Activated CD4-positive, CD25-positive, alpha-beta regulatory T cell treated with anti-CD3 and anti-CD28 coated beads, Interleukin-2, amount 50 U/mL, for 72 hours (primary cell): ENCODE measurements around the gene C12orf57.

Experiments
- DNase-seq: peaks from one replicate; pipeline ENCODE4 v3.0.0; 2021

C12orf57 gene

GRCh38 chr12:6966351-6966750 is 22.5 kb downstream of the C12orf57 start:
- DNase-seq = no peak

DNA sequence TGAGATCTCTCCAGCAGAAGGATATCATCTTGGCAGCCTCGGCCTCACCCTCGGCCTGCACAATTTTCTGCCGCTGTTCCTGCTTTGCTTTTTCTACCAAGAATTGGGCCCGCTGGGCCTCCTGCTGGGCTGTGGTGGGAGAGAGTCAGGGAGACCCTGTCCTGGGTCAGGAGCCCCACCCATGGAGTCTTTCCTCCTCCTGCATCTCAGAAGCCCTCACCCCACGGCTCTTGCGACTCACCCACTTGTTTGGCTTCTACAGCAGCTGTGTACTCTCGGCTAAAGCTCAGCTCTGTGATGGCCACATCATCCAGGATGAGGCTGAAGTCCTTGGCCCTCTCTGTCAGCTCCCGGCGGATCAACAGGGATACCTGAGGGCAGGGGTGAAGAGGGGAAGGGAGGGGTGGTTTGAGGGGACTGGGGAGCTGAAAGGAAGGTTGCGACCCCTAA is 23.9 kb downstream of the C12orf57 start:
- no peak for DNase-seq

- DNase-seq = no peak
Measured at GRCh38 chr12:6968426-6968825, 24.6 kb downstream of the C12orf57 start.

GRCh38 chr12:6970096-6970527 is 26.3 kb downstream of the C12orf57 start:
- DNase-seq = no peak

GRCh38 chr12:6974180-6974579 is 30.4 kb downstream of the C12orf57 start:
- no peak for DNase-seq

- no peak for DNase-seq
Measured at GRCh38 chr12:6975297-6976032, 31.6 kb downstream of the C12orf57 start.

- DNase-seq = no peak
Measured at GRCh38 chr12:6977653-6978052, 33.8 kb downstream of the C12orf57 start.

DNA sequence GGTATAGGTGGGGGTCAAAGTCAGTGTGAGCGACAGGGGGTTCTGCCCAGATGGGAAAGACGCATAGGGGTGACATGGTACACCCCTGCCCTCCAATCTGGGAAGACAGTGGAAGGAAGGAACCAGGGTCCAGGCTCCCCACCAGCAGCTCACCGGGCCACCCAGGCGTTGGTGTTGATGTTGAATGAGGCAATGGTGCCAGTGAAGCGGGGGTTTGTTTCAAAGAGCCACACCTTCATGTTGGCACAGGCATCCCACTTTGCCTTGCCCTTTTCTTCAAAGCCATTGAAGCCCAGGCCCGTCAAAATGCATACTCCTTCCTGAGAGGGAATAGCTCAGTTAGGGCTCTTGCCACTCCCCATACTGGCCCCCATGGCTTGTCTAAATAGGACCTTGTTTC is 34.4 kb downstream of the C12orf57 start:
- no peak for DNase-seq

GRCh38 chr12:6978611-6979011 is 34.8 kb downstream of the C12orf57 start:
- no peak for DNase-seq

DNA sequence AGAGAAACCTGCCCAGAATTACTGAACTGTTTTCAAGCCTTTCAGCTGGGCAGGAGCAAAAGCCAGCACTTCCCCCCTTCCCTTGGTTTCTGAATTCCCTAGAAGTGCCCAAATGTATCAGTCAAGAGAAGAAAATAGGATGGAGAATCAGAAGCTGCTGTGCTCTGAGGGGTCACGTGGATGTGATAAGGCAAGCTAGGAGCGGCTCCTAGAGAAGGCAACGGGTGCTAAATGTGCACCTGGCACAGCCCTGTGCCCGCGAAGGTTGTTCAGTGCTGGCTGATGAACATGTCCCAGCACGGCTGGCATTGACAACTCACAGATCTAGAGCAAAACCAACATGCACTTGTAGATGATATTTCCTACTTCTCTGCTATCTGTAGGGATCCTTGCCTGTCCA is 35.2 kb downstream of the C12orf57 start:
- DNase-seq = no peak

GRCh38 chr12:6979453-6979852 is 35.6 kb downstream of the C12orf57 start:
- no peak for DNase-seq

GRCh38 chr12:6980075-6980474 is 36.3 kb downstream of the C12orf57 start:
- no peak for DNase-seq

DNA sequence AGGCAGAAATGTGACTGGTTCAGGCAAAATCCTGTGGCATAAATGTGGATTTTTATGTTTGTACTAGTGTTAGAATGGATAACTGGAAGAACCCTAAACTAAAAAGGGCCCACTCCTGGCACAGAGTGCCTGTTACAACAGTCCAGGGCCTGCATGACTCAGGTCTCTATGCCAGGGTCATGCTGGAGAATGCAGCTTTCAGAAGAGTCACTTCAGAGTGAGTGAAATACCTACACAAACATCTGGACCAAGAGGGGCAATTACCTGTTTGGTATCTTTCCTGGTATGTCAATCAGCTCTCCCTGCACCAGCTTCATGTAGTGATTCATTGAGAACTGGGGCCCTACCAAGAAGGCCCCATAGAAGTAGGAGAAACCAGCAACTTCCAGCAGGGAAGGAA is 36.9 kb downstream of the C12orf57 start:
- DNase-seq = no peak

- no peak for DNase-seq
Measured at GRCh38 chr12:6981152-6982052, 37.6 kb downstream of the C12orf57 start.

DNA sequence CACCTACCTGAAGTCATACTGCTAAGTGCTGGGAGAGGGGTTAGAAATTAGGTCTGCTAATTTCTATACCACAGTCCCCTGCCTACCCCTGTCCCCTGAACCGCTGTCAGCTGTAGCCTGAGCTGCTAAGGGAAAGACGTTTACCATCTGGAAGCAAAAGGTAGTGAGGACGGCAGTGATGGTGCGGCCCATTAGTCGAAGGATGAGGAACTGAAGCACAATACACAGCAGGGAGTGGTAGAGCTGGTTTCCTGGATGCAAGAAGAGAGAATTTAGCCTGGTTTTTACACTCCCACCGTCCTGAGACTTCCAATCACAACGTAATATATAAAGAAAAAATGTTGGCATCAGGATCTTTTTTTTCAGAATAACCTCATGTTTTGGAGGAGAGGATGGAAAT is 38.7 kb downstream of the C12orf57 start:
- DNase-seq = no peak

GRCh38 chr12:6987956-6988553 is 44.2 kb downstream of the C12orf57 start:
- DNase-seq = no peak
